KBM-7 (cell line): ENCODE data around the gene LZTS3.
"Not testable (repeated sequence)": the region's sequence is repeated elsewhere in the genome, so short reads cannot be mapped to it uniquely, and the experiment has no call there.

Source experiments
- DNase-seq: peaks from one replicate; pipeline ENCODE4 v3.0.0-alpha.2; 2015
- in situ Hi-C: fragments of 300-500 bp; cut with MboI; formaldehyde crosslinking; loops from 2 replicates; pipeline ENCODE4 v1.14.3; 2020; ENCODE audit warnings: low sequenced_read_pairs, low pct_unique_long_range_greater_than_20kb, mixed read lengths

The LZTS3 gene

GRCh38 chr20:3193806-3194616 is 20.7 kb upstream of the LZTS3 start:
- in situ Hi-C loops, result no loop called here
- DNase-seq, result no peak

DNA sequence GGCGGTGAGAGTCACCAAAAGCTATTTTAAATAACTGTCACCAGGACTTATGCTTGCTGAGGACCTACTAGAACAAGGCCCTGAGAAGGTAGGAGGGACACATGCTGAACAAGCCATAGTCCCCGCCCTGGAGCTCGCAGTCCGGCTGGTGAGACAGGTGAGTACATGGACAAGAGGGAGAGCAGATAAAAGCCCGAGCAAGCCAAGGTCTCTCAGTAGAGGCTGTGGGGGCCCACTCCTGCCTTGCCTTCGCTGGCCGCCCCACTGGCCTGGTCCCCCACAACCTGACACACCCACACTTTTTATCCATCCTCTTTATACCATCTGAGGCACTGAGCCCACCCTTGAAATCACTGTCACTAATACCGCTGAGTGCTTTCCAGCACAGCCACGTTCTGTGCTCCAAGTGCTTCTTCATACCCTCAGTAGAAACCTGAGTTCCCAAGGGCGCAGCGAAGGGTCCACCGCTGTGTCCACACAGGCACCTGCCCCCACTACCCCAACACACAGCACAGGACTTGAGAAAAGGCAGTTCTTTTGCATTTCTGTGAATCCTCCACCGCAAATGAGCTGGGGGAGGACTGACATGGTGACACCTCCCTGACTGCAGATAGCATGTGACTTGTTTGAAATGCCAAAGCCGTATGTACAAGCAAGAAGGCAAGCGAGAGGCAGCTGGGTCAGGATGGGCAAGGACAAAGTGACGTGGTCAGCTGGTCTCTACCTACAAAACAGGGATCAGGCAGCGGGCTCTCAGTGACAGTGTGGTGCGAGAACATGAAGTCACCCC is 19.1 kb upstream of the LZTS3 start:
- in situ Hi-C loops, result no loop called here
- DNase-seq, result no peak

GRCh38 chr20:3190681-3191111 is 17.3 kb upstream of the LZTS3 start:
- no peak for DNase-seq

GRCh38 chr20:3189561-3190131 is 16.3 kb upstream of the LZTS3 start:
- no peak for DNase-seq
- in situ Hi-C loops, result no loop called here

More at GRCh38 chr20:3190681-3191111, 17.3 kb upstream of the LZTS3 start:
- in situ Hi-C loops, result no loop called here

DNA sequence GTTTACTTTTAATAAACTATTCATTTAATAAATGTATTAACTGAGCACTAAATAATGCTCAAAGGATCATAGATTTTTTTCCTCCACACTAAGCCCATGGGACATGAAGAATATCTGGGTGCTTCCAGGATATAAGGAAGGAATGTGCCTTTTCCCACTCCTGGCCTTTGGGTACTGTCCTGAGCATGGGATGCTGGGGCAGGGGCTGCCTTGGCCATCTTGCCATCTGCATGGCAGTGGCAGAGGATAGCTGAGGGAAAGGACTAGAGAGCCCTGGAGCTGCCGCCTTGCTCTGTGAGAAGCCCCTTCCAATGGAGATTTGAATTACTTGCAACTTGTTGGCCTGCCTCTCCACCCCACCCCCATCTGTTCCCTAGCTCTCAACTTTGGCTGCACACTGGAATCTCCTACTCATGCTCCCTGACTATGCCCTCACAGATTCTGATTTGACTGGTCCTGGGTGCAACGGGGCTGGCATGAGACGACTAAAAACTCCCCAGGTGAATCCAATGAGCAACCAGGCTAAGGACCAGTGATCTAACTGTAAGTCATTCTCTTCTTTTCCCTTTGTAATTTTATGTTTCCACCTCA is 15.6 kb upstream of the LZTS3 start:
- in situ Hi-C loops, result no loop called here
- no peak for DNase-seq

DNA sequence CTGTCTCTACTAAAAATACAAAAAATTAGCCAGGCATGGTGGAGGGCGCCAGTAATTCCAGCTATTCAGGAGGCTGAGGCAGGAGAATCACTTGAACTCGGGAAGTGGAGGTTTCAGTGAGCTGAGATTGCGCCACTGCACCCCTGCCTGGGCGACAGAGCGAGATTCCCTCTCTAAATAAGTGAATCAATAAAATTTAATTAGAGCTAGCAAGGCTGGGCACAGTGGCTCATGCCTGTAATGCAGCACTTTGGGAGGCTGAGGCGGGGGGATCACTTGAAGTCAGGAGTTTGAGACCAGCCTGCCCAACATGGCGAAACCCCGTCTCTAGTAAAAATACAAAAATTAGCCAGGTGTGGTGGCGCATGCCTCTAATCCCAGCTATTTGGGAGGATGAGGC is 14.5 kb upstream of the LZTS3 start:
- DNase-seq, in situ Hi-C loops: not testable (repeated sequence)

GRCh38 chr20:3183896-3184612 is 10.7 kb upstream of the LZTS3 start:
- in situ Hi-C loops, result no loop called here

DNA sequence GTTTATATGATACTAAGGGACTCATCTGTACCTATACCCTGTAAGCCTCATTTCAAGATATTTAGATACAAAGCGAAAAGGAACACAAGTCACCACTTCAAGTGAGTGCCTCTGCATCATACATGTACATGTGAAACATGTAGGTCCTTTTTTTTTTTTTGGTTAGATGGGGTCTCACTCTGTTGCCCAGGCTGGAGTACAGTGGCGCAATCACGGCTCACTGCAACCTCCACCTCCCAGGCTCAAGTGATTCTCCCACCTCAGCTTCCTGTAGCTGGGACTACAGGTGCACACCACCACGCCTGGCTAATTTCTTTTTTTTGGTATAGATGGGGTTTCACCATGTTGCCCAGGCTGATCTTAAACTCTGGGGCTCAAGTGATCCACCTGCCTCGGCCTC is 9.1 kb upstream of the LZTS3 start:
- DNase-seq, in situ Hi-C loops: not testable (repeated sequence)

More at GRCh38 chr20:3183896-3184612, 10.7 kb upstream of the LZTS3 start:
- DNase-seq, result no peak

DNA sequence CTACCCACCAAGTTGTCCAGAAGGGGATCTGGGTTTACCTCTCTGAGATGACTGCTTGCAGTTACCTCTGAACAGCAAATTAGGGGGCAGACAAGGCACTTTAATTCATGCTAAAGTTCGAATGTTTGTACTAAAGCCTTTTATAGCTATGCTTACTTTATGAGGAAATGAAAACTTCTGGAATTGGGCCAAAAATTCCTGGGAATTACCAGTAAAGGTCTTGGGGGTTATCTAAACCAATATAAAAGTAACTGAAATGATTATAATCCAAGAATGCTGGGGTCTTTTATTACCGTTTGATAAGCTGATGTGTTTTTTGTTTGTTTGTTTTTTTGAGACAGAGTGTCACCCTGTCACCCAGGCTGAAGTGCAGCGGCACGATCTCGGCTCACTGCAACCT is 7.9 kb upstream of the LZTS3 start:
- DNase-seq, result no peak
- in situ Hi-C loops, result no loop called here

GRCh38 chr20:3180319-3180718 is 7.0 kb upstream of the LZTS3 start:
- in situ Hi-C loops, result no loop called here
- DNase-seq, result no peak

DNA sequence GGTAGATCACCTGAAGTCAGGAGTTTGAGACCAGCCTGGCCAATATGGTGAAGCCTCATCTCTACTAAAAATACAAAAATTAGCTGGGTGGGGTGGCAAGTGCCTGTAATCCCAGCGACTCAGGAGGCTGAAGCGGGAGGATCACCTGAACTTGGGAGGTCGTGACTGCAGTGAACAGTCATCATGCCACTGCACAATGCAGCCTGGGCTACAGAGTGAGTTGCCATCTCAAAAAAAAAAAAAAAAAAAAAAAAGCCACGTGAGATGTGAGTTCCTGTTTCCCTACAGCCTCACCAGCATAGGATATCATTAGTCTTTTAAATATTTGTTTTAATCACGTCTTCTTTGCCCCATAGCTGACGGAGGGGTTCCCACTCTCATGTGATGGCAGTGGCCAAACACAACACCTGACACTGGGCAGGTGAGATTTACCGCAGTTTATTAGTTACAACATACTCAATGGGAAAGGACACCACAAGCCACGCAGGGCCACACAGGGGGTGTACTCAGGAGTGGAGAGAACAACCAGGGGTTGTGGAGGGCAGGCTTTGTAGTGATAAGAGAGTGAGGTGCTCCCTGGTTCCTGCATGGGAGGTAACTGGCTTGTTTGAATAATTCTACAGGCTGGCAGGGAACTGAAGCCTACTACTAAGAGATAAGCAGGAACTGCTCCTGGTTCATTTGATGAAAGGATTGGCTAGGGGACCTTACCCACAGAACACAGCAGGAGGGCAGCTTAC is 4.6 kb upstream of the LZTS3 start:
- in situ Hi-C loops, result no loop called here
- DNase-seq, result peak; percentile 64

GRCh38 chr20:3175270-3175669 is 1.9 kb upstream of the LZTS3 start:
- in situ Hi-C loops, result no loop called here
- DNase-seq, result no peak

- no peak for DNase-seq
- in situ Hi-C loops, result no loop called here
Observed at GRCh38 chr20:3174442-3175261, 1.3 kb upstream of the LZTS3 start.

GRCh38 chr20:3173610-3174441 is 477 bp upstream of the LZTS3 start:
- DNase-seq, result peak; percentile 80
- in situ Hi-C loops, result no loop called here

GRCh38 chr20:3172126-3172932 is 1.0 kb downstream of the LZTS3 start:
- in situ Hi-C loops, result no loop called here
- DNase-seq, result no peak
